Measurements from ENCODE around the gene DICER1. TPM values are rescaled to one million over a fixed set of nuclear protein-coding genes. Genes with fewer than 3 reads are reported as not detected.
A peak's percentile ranks its signal among the peaks of the same experiment; 100 is the strongest.
"Not testable (repeated sequence)": the region's sequence is repeated elsewhere in the genome, so short reads cannot be mapped to it uniquely, and the experiment has no call there.

Gene DICER1
- total RNA-seq, 1 experiment from 2014 or later = 57.1 TPM

GRCh38 chr14:95180966-95181741, 23.8 kb upstream of the DICER1 start:
- no peak overlapping the region for H3K27ac ChIP-seq (ENCODE audit: low read depth, low read length, poor library complexity, severe bottlenecking)
- no peaks in the 10 kb centered on the region for H3K36me3 ChIP-seq (ENCODE audit: insufficient read depth, low read length, poor library complexity, severe bottlenecking)
- no TSS peak for BruUV-seq (replicated peaks)
- ChIA-PET CTCF (no interaction called here), POLR2A (ENCODE audit: low non-redundant PET) (no interaction called here)
- intact Hi-C loops (cut with micrococcal nuclease; ENCODE audit: unreplicated experiment) = no loop called here
- H3K4me3 ChIP-seq (ENCODE audit: low read depth, low read length, poor library complexity, severe bottlenecking) = no peak overlapping the region
- no peak for DNase-seq (ENCODE audit: low spot score)
- no peak for TF ChIP-seq CTCF (conservative IDR thresholded peaks at IDR 0.05; ENCODE audit: low read depth, low read length)
- TF ChIP-seq EZH2 (IDR thresholded peaks at IDR 0.05; ENCODE audit: borderline replicate concordance, low read depth, low read length, poor library complexity, severe bottlenecking) = no peak
- H3K4me1 ChIP-seq (ENCODE audit: insufficient read depth, low read length, poor library complexity, severe bottlenecking) = peaks cover 19% of the 10 kb centered on the region
- no peaks in the 10 kb centered on the region for H3K27me3 ChIP-seq (replicated peaks; ENCODE audit: insufficient read depth, low read depth, low read length, poor library complexity)
- H3K9me3 ChIP-seq (ENCODE audit: low read depth, low read length, poor library complexity, severe bottlenecking) = no peaks in the 10 kb centered on the region

- H3K4me1 ChIP-seq (ENCODE audit: insufficient read depth, low read length, poor library complexity, severe bottlenecking); BruUV-seq (replicated peaks); CTCF ChIA-PET; H3K27ac ChIP-seq (ENCODE audit: low read depth, low read length, poor library complexity, severe bottlenecking); POLR2A ChIA-PET (ENCODE audit: low non-redundant PET); H3K9me3 ChIP-seq (ENCODE audit: low read depth, low read length, poor library complexity, severe bottlenecking); H3K4me3 ChIP-seq (ENCODE audit: low read depth, low read length, poor library complexity, severe bottlenecking); DNase-seq (ENCODE audit: low spot score); H3K36me3 ChIP-seq (ENCODE audit: insufficient read depth, low read length, poor library complexity, severe bottlenecking); H3K27me3 ChIP-seq (replicated peaks; ENCODE audit: insufficient read depth, low read depth, low read length, poor library complexity); intact Hi-C loops (cut with micrococcal nuclease; ENCODE audit: unreplicated experiment): not testable (repeated sequence)
Measured at GRCh38 chr14:95175670-95176069, 18.3 kb upstream of the DICER1 start.

GRCh38 chr14:95174184-95174792, 17.0 kb upstream of the DICER1 start:
- CTCF ChIA-PET = interaction anchor here (0.5 kb wide), 1 partner anchor 240 kb away, joined by 3 read pairs; no protein-coding TSS in a partner anchor
- POLR2A ChIA-PET (ENCODE audit: low non-redundant PET) = no interaction called here
- DNase-seq (ENCODE audit: low spot score) = no peak
- Histone ChIP-seq H3K4me1 (ENCODE audit: insufficient read depth, low read length, poor library complexity, severe bottlenecking) (no peaks in the 10 kb centered on the region), H3K27me3 (replicated peaks; ENCODE audit: insufficient read depth, low read depth, low read length, poor library complexity) (no peaks in the 10 kb centered on the region), H3K36me3 (ENCODE audit: insufficient read depth, low read length, poor library complexity, severe bottlenecking) (no peaks in the 10 kb centered on the region), H3K27ac (ENCODE audit: low read depth, low read length, poor library complexity, severe bottlenecking) (no peak overlapping the region), H3K9me3 (ENCODE audit: low read depth, low read length, poor library complexity, severe bottlenecking) (no peaks in the 10 kb centered on the region), H3K4me3 (ENCODE audit: low read depth, low read length, poor library complexity, severe bottlenecking) (no peak overlapping the region)
- BruUV-seq (replicated peaks) = no TSS peak
- intact Hi-C loops (cut with micrococcal nuclease; ENCODE audit: unreplicated experiment) = no loop called here
- TF ChIP-seq EZH2 (IDR thresholded peaks at IDR 0.05; ENCODE audit: borderline replicate concordance, low read depth, low read length, poor library complexity, severe bottlenecking) = no peak
- TF ChIP-seq CTCF (conservative IDR thresholded peaks at IDR 0.05; ENCODE audit: low read depth, low read length) = peak; percentile 39; the same call in 1 of the 2 replicates
